CD4-positive, alpha-beta T cell treated with Interferon gamma for 1 hour (primary cell): ENCODE results near the gene SERPINB6.
"Not testable (repeated sequence)": the region's sequence is repeated elsewhere in the genome, so short reads cannot be mapped to it uniquely, and the experiment has no call there.

Experiments used
- DNase-seq: peaks from one replicate; pipeline ENCODE4 v3.0.0-alpha.2; 2020

Gene SERPINB6

DNA sequence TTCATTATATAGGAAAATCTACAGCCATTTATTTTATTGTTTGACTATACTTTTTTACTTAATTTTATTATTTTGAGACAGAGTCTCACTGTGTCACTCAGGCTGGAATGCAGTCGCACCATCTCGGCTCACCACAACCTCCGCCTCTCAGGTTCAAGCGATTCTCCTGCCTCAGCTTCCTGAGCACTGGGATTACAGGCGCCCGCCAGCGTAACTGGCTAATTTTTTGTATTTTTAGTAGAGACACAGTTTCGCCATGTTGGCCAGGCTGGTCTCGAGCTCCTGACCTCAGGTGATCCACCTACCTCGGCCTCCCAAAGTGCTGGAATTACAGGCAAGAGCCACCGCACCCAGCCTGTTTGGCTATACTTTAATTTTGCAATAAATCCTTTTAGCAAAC, 38.5 kb downstream of the SERPINB6 start:
- not testable (repeated sequence) for DNase-seq

DNA sequence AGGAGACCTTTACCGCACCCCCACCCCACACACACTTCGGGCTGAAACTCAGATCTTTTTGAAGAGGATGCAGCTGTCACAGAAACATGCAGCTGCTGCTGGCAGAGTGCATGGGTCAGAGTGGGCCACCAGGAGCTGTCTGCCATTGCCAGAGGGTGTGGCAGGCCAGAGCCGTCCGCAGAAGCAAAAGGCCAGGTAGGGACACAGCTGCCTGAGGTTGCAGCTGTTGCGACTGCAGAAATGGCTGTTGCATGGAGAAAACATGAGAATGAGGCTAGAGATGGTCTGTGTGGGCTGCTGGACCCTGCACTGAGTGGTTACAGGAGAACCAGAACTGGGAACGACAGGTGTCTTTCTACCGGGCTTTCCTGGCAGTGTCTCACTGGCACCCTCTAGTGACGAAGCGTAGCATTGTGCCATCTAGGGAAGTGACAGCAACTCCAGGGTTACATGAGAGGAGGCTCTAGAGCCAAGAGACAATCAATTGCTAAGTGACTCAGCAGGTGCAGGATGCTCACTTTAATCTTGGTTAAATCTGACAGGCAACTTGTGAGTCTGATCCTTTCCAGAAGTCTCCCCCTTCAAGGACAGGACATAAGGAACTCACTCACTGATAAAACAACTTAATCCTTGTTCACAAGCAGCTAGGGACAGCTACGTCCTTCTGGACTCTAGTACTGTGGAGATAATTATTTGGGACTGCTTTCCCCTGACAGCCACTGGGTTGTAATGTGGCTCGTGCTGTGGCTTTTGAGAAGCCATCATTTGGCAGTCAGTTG, 39.2 kb downstream of the SERPINB6 start:
- peak; percentile 84 for DNase-seq

DNA sequence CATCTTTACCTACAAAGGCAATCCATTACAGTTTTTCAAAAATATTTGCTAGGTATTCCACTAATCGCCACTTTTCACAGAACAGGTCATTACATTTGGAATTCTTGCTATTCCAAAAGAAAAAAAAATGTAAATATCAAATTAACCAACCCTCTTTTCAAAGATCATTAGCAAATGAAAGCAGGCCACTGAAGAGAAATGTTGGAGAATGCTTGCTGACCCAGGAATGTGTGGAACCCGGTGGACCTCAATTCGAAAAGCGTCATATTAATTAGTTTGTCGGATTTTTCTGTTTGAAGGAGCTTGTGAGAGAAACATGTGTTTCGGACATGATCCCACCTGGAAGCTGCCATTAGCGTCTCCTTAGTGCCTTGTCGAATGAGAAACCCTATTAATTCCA, 40.3 kb downstream of the SERPINB6 start:
- DNase-seq: no peak

DNA sequence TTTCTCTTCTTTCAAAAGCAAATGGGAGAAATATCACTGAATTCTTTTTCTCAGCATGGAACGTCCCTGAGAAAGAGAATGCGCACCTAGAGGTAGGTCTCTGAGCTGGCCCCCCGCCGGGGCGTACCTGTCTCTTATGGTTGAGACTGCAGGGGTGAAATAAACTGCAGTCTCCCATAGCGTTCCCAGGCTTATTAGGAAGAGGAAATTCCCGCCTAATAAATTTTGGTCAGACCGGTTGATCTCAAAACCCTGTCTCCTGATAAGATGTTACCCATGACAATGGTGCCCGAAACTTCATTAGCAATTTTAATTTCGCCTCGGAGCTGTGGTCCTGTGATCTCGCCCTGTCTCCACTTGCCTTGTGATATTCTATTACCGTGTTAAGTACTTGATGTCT, 43.4 kb downstream of the SERPINB6 start:
- DNase-seq: not testable (repeated sequence)

DNA sequence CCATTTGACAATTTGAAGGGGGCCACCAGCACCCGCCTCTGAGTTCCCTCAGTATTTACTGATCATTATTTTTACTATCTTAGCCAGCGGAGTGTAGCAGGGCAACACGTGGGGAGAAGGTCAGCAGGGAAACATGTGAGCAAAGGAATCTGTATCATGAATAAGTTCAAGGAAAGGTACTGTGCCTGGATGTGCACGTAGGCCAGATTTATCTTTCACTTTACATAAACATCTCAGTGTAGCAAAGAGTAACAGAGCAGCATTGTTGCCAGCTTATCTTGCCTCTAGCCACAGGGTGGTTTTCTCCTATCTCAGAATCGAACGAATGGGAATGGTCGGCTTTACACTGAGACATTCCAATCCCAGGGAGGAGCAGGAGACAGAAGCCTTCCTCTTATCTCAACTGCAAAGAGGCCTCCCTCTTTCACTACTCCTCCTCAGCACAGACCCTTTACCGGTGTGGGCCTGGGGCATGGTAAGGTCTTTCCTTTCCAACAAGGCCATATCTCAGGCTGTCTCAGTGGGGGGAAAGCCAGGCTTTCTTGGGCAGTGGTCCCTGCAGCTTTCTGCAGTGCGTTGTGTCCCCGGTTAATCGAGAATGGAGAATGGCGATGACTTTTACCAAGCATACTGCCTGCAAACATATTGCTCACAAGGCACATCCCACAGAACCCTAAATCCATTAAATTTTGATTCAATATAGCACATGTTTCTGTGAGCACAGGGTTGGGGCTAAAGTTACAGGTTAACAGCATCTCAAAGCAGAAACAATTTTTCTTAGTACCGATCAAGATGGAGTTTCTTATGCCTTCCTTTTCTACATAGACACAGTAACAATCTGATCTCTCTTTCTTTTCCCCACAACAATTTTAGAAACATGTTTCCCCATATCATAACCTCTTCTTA, 45.3 kb downstream of the SERPINB6 start:
- not testable (repeated sequence) for DNase-seq

DNA sequence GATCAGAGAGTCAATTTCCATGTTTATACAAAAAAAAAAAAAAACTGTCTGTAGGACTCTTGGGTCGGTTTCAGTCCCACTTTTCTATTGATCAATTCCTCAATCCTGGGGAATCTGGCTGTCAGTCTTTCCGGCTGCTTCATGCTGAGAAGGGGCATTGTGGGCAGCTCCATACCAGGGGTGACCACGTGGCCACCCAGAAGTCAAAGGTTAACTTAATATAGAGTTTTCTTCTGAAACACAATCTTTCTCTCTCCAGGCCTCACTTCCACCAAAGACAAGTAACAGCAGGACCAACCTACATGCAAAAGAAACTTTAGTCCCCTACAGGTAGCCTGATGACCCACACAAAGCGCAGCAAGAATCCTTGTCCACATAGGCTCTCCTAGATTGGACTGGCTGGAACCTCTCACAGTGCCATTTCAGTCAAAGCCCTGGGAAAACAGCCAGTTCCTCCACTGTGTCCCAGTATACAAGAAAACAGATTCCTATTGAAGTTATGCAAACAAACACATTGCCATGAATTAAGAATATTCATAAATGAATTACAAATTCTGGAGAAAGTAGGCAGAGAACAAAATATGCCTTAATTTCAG, 49.7 kb downstream of the SERPINB6 start:
- DNase-seq: no peak

DNA sequence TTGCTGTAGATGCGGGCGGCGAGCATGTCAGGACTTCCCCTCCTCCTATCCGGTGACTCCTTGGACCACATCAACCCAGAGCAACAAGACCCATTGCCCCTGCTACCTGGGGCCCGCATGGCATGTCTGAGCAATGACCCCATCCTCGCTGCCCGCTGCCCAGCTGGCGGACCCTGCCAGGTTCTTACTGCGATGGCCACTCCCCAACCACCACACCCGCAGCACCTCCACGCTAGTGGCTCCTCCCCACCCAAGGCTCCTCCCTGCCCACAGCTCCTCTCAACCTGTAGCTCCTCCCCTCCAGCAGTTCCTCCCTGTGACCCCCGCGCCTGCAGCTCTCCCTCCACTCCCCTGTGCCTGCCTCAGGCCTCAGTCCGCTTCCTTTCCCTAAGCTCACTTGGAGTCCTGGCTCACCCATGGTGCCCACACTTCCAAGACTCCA, 50.7 kb downstream of the SERPINB6 start:
- no peak for DNase-seq

DNA sequence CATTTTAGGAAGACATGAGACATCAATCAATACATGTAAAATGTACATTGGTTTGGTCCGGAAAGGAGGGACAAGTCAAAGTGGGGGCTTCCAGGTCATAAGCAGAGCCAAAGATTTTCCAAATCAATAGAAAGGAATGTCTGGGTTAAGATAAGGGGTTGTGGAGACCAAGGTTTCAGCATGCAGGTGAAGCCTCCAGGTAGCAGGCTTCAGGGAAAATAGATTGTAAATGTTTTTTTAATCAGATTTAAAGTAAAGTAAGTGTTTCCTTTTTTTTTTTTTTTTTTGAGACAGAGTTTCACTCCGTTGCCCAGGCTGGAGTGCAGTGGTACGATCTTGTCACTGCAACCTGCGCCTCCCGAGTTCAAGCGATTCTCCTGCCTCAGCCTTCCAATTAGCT, 51.5 kb downstream of the SERPINB6 start:
- DNase-seq: no peak

DNA sequence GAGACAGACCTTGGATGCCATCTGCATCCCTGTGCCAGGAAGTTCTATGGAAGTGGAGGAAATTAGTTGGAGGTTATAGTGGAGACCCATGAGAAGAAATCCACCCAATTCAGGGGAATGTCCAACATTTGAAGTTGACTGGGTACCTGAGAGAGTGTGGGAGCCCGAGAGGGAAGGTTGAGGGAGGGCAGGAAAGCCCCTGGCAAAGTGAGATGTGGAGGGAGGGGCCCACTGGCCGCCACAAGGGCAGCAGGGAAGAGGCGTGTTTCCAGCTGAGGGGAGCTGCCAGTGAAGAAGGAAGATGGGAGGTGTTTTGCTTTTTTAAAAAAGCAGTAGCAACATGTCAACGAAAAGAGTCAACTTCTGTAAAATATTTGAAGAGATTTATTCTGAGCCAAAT, 52.0 kb downstream of the SERPINB6 start:
- DNase-seq: no peak

DNA sequence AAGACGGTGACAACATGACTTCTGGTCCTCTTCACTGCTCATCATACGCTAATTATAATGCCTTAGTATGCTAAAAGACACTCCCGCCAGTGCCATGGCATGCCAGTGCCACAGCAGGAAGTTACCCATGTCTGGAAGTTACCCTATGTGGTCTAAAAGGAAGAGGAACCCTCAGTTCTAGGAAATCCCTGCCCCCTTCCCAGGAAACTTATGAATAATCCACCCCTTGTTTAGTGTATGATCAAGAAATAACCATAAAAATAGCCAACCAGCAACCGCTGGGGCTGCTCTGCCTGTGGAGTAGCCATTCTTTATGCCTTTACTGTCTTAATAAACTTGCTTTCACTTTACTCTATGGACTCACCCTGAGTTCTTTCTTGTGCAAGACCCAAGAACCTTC, 52.4 kb downstream of the SERPINB6 start:
- peak; percentile 62 for DNase-seq

DNA sequence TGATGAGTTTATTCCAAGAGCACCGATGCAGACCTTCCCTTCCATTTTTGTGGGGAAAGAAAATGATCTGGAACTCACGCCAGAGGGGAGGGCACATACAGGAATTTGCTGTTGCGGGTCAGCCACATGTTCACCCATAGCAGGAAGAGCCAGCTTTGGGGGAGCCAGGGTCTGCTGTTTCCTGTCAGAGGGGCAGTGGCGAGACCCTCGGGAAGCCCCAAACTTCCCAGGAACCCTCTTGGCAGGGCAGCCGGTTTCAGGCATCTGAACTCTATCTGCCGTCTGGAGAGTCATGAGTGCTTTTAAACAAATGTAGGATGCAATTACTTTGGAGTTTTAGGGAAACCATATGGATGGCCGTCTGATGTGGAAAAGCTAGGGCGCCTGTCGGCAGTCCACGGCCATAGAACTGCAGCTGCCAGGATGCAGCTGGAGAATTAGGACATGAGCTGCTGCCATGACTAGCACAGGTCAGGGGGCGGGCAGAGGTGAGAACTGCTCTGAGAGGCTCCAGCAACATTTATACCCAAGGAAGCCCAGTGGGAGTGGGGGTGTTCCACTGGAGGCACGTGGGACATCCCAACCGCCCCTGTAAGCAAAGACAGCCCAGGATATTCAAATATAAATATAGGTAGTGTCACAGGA, 53.4 kb downstream of the SERPINB6 start:
- no peak for DNase-seq

DNA sequence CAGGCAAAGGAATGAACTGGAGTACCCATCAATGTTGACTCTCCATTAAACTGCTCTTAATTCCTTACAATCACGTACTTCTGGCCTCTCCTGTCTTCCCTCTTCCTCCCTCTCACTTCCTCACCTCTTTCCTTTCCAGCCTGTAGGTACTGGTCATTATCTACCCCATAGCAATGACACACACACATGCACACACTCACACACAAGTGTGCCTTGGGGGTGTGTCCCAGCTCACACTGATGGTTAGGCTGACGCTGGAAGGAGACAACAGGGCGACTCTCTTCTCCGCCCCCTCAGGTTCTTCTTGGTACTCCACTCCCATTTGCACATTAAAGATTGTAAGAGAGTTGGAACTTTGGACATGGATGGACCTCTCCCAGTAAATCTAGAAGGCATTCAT, 54.3 kb downstream of the SERPINB6 start:
- no peak for DNase-seq

DNA sequence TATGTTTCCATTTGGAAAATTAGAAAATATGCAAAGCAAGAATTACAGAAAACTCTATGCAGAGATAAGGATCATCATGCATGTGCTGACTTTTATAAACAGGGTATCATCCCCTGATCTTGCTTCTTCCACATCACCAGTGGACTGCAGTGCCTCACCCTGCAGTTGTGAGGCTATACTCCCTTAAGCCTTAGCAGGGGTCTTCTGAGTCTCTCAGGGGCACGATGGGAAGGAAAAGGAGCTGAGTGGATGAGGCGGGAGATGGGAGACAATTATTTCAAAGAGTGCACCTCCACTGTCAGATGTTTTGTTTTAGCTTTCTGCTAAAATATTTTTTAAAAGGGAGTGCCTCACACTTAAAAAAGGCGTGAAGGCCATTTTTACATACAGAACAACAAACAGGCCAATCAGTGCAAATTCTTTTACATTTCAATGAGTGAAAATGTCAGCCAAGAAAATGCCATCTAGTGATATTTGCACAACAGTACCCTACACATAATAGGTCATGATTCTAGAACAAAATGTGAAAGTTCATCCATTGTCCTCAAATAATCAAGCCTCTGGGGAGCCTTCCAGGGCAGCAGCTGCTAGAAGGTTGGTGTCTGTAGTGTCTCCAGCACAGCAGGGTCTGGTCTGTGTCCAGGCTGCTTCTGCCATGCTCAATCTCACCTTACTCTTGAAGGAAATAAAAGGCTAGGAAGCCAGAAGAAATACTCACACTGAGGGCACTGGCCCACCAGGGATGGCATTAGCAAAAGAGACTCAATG, 55.0 kb downstream of the SERPINB6 start:
- DNase-seq: no peak

DNA sequence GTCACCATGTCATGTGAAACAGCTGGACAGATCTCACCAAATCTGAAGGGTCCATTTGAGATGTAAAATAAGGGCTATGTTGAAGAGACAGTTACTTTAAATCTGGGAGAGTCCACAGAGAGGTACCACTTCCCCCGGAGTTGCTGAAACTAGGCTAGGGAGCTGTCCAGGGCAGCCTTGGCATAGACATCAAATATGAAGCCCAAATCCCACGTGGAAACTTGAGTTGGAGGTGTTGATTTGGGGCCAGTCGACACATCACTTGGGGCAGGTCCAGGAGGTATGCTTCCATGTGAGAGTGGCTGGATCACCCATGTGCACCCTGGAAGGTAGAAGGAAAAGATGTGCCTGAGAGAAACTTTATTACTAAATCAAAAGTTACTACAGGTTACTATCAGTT, 56.2 kb downstream of the SERPINB6 start:
- DNase-seq: no peak

DNA sequence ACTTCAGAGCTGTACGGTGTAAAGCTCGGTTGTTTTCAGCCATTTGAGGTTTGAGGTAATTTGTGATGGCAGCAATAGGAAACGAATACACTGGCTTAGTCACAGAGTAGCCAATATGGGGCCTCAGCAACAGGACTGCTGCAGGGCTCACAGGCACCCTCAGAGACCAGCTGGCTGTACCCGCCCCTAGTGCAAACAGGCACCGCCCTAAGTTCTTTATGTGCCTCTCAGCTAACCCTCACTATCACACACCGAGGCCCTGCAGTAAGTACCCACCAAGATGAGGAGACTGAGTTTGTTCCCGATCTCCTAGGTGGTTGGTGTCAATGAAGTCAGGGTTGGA, 57.1 kb downstream of the SERPINB6 start:
- DNase-seq: no peak

DNA sequence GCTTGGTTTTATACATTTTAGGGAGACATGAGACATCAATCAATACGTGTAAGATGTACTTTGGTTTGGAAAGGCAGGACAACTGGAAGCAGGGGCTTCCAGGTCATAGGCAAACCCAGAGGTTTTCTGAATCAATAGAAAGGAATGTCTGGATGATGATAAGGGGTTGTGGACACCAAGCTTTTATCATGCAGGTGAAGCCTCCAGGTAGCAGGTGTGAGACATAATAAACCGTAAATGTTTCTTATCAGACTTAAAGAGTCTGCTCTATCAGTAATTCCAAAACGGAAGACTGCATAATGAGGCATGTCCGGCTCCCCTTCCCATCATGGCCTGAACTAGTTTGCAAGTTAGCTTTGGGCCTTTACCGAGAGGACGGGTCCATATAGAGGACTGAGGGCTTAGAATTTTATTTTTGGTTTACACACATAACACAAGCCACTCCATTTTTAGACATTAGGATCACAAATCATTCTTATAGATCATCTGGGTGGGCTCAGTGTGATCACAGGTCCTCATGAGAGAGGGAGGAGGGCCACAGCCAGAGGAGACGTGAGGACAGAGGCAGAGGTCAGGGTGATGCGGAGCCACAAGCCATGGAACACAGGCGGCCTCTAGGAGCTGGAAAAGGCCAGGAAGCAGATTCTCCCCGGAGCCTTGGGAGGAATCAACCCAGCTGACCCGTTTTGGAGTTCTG, 57.6 kb downstream of the SERPINB6 start:
- DNase-seq: no peak

DNA sequence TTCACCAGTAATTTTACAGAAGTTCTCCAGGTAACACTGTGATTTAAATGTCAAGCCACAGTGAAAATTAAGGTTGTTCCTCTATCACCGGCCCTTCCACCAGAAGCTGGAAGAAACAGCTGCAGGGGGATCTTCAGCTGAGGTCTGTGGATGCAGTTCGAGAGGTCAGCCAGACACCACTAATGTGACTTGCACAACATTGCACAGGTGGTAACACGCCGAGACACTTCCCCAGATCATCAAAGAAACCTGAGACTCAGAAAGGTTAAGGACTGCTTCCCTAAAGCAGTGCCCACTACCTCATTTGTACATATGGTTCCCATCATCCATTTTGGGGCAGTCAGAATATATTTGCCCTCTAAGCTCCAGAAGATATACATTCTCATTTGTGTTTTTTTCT, 60.2 kb downstream of the SERPINB6 start:
- DNase-seq: peak; percentile 27

DNA sequence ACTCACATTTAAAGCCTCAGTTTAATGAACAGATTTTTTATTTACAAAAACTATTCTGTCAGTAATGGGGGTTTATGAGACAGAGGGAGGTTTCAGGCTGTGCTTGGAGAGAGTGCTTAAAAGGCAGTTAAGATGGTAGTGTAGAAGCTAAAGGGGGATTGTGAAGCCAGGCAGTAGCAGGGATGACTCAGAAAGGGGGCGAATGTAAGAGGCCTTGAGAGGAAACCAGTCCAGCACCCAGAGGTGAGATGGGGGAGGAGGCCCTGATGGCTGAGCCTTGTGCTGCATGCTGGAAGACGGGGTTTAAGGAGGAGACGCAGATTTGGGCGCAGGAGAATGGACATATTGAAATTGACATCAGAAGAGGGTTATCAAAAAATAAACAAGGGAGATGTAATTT, 61.6 kb downstream of the SERPINB6 start:
- no peak for DNase-seq

DNA sequence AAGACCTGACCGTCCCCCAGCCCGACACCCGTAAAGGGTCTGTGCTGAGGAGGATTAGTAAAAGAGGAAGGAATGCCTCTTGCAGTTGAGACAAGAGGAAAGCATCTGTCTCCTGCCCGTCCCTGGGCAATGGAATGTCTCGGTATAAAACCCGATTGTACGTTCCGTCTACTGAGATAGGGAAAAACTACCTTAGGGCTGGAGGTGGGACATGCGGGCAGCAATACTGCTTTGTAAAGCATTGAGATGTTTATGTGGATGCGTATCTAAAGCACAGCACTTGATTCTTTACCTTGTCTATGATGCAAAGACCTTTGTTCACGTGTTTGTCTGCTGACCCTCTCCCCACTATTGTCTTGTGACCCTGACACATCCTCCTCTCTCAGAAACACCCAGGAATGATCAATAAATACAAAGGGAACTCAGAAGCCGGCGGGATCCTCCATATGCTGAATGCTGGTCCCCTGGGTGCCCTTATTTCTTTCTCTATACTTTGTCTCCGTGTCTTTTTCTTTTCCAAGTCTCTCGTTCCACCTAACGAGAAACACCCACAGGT, 62.2 kb downstream of the SERPINB6 start:
- DNase-seq: not testable (repeated sequence)

DNA sequence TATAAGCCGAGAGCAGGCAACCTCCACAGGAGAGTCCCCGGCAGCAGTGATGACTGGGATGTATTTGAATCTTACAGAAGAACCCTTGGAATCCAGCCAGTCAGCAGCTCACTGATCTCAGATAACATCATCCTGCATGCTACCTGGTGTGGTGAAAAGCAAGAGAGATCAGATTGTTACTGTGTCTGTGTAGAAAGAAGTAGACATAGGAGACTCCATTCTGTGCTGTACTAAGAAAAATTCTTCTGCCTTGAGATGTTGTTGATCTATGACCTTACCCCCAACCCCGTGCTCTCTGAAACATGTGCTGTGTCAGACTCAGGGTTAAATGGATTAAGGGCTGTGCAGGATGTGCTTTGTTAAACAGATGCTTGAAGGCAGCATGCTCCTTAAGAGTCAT, 62.9 kb downstream of the SERPINB6 start:
- DNase-seq: not testable (repeated sequence)

DNA sequence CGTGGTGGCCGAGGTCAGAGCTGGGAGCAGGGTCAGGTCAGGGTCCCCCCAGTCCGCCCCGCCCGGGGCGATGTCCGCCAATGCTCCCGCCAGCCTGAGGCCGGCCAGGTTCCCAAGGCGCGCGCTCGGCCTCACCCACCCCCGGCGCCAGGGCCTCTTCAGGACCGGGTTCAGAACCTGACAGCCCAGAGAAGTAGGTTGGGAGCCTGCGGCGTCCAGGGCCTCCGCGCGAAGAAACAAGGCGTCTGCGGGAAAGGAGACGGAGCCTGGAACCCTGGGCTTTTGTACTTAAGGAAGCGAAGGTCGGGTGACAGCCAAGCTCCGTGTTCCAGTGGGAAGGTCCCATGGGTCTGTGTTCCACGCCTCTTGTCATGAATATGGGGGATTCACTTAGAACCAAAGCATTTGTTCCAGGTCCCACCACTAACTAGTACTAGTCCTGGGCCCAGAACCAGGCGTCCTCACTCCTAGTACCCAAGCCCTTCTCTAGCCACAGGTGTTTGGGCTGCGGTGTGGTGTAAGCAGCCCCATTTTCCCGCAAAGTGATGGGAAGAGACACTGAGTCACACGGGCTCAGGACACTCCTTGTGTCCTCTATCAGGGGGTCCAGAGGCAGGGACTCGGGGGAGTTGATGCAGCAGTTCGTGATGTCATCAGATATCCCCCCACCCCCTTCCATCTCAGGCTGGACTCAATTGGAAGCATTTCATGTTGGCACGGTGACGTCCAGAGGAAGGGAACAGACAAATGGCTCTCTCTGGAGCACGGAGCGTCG, 67.8 kb downstream of the SERPINB6 start:
- not testable (repeated sequence) for DNase-seq
